Gastrocnemius medialis (tissue), 4 donors: ENCODE measurements around the gene CASZ1. TPM values are rescaled to one million over a fixed set of nuclear protein-coding genes. Genes with fewer than 3 reads are reported as not detected.

Experiments used
- ATAC-seq, 2 donors: fragments of 150-250 bp; one replicate each; pipeline ENCODE4 v1.9.1; 2016
- DNase-seq, 2 donors: peaks; one replicate each; pipeline ENCODE4 v3.0.0-alpha.2; 2019
- H3K27ac ChIP-seq, 4 donors: fragments of 200-600 bp; sonication (generic); 1 replicate in 1 of 4; 2 replicates in 3 of 4; pipeline ENCODE4 v1.5.1; 2016 to 2018; ENCODE audit warnings: mild to moderate bottlenecking in 2 of 4, moderate library complexity in 1 of 4
- H3K27me3 ChIP-seq, 3 donors: fragments of 200-600 bp; sonication (generic) in 2 of 3; 1 replicate in 1 of 3; 2 replicates in 2 of 3; pipeline versions ENCODE4 v1.5.1 to v1.6.0; 2016 to 2019; ENCODE audit warnings: mild to moderate bottlenecking in 1 of 3, moderate library complexity in 1 of 3
- H3K36me3 ChIP-seq, 2 donors: fragments of 200-600 bp; sonication (generic) in 1 of 2; one replicate each; pipeline ENCODE4 v1.5.1; 2017 to 2018
- H3K4me1 ChIP-seq, 2 donors: fragments of 200-600 bp; sonication (generic) in 1 of 2; one replicate each; pipeline ENCODE4 v1.5.1; 2016 to 2017; ENCODE audit warnings: mild to moderate bottlenecking in 2 of 2
- H3K4me3 ChIP-seq, 4 donors: fragments of 200-600 bp; sonication (generic) in 3 of 4; 1 replicate in 1 of 4; 2 replicates in 3 of 4; pipeline ENCODE4 v1.5.1; 2016 to 2019; ENCODE audit warnings: mild to moderate bottlenecking in 2 of 4
- H3K9me3 ChIP-seq, 3 donors: fragments of 200-600 bp; sonication (generic) in 2 of 3; 1 replicate in 1 of 3; 2 replicates in 2 of 3; pipeline ENCODE4 v1.5.1; 2016 to 2019
- POLR2A ChIP-seq, 2 donors: fragments of 450-650 bp; IDR thresholded peaks; one replicate each; pipeline ENCODE4 v1.6.1; 2017; ENCODE audit warnings: antibody characterized with exemption in 2 of 2, mild to moderate bottlenecking in 2 of 2, moderate library complexity in 2 of 2
- in situ Hi-C, 4 donors: fragments of 200-750 bp; cut with MboI; loops; one replicate each; pipeline versions ENCODE4 v1.15.0 to v1.8.0; 2017; ENCODE audit warnings: low sequenced_read_pairs in 4 of 4
- intact Hi-C: fragments of 100-400 bp; cut with DNase I; formaldehyde crosslinking; loops from one replicate; pipeline ENCODE4 v1.15.1; 2023; ENCODE audit warnings: low total_unique reads
- total RNA-seq, 4 donors: library from RNA; depleted of rRNA; stranded (reverse); fragments of >200 nt; gene quantifications; one replicate each; pipeline versions ENCODE4 v1.1.0 to v1.2.3, GENCODE V29; 2016
- TF ChIP-seq, protein P1 (sequence below), 5 experiments: fragments of 450-650 bp in 3 of 5; fragments of 200-600 bp in 2 of 5; sonication (generic) in 2 of 5; IDR thresholded peaks in 4 of 5; conservative IDR thresholded peaks in 1 of 5; 1 replicate in 4 of 5; 2 replicates in 1 of 5; pipeline ENCODE4 v1.5.1; 2016 to 2019; ENCODE audit warnings: antibody characterized with exemption in 5 of 5, mild to moderate bottlenecking in 3 of 5, moderate library complexity in 3 of 5

Gene CASZ1
- total RNA-seq, 4 donors from 2014 or later = 19.1 to 121 (median 80.6) TPM

DNA sequence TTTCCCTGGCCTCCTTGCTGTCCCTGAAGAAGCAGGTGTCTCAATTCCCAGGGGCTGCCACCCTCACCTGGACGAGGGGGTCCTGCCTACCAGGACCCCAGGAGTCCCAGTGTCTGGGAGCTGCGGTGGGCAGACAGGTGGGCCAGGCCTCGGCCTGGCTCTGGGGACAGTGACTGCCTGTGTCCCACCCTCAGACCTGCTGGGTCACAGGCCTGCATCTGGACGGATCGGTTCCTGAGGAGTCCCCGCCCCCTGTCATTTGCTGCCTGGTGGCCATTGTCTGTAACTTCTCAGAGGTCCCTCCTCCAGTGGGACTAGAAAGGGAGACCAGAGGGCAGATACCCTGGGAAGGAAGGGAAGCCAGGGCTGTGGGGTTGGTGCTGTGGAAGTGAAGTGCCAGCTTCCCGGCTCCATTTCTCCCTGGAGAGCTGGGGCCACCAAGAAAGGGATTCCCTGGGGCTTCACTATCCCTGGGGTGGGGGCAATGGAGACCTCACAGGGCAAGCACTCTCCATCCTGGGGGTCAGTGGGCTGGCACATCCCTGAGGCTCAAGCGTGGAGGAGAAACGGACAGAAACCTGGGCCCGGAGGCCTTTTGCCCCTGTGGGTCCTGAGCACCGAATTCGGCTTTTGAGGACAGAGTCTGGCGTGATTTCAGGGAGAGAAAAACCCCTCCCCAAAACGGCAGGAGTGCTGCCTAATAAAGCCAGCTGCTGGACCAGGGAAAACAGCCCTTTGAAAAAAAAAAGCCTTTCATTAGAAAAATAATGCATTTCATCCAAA lies 164.4 kb downstream of the CASZ1 start:
- no peaks in the 10 kb centered on the region for H3K36me3 ChIP-seq
- H3K9me3 ChIP-seq = no peaks in the 10 kb centered on the region
- no peak for DNase-seq
- no peaks in the 10 kb centered on the region for H3K27me3 ChIP-seq
- intact Hi-C loops (no loop called here), in situ Hi-C loops (no loop called here)
- peaks cover 12 to 26% of the 10 kb centered on the region in 2 donors for H3K4me1 ChIP-seq
- no peak for ATAC-seq
- TF ChIP-seq, protein P1, sequence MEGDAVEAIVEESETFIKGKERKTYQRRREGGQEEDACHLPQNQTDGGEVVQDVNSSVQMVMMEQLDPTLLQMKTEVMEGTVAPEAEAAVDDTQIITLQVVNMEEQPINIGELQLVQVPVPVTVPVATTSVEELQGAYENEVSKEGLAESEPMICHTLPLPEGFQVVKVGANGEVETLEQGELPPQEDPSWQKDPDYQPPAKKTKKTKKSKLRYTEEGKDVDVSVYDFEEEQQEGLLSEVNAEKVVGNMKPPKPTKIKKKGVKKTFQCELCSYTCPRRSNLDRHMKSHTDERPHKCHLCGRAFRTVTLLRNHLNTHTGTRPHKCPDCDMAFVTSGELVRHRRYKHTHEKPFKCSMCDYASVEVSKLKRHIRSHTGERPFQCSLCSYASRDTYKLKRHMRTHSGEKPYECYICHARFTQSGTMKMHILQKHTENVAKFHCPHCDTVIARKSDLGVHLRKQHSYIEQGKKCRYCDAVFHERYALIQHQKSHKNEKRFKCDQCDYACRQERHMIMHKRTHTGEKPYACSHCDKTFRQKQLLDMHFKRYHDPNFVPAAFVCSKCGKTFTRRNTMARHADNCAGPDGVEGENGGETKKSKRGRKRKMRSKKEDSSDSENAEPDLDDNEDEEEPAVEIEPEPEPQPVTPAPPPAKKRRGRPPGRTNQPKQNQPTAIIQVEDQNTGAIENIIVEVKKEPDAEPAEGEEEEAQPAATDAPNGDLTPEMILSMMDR (IDR thresholded peaks at IDR 0.05 in 4 of 5, conservative IDR thresholded peaks at IDR 0.05 in 1 of 5) = no peak
- no peak overlapping the region for H3K4me3 ChIP-seq
- peak overlapping the region in 1 of 4 donors; percentile 38 for H3K27ac ChIP-seq

- Histone ChIP-seq H3K36me3 (no peaks in the 10 kb centered on the region), H3K9me3 (no peaks in the 10 kb centered on the region), H3K27me3 (no peaks in the 10 kb centered on the region), H3K27ac (no peak overlapping the region), H3K4me1 (peaks cover 12 to 22% of the 10 kb centered on the region in 2 donors), H3K4me3 (no peak overlapping the region)
- no peak for ATAC-seq
- in situ Hi-C loops = no loop called here
- TF ChIP-seq POLR2A (IDR thresholded peaks at IDR 0.05) = no peak
- TF ChIP-seq, protein P1 (IDR thresholded peaks at IDR 0.05 in 4 of 5, conservative IDR thresholded peaks at IDR 0.05 in 1 of 5) = no peak
- no peak for DNase-seq
- intact Hi-C loops = no loop called here
Observed at GRCh38 chr1:10631121-10631810, 165.2 kb downstream of the CASZ1 start.

DNA sequence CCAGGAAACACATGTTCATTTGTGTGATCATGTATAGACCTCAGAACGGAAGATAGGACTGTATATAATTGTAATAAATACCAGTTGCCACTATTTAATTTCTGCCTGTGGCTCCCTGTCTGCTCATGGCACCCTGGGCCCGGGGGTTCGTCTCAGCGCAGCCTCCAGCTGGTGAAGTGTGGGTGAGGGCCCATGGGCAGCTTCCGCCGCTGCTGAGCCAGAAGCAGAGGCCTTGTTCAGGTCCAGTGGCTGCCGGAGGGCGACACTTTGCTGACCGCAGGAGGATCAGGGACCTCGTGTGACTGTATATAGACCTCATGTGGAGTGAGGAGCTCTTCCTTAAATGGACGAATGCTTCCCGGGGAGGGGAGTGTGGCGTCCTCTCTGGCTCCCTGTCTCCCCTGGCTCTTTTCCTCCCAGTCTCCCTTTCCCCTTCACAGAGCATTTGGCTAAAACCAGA lies 165.8 kb downstream of the CASZ1 start:
- H3K4me1 ChIP-seq = peaks cover 10 to 16% of the 10 kb centered on the region in 2 donors
- intact Hi-C loops = no loop called here
- no peak for ATAC-seq
- no peak overlapping the region for H3K27ac ChIP-seq
- H3K27me3 ChIP-seq = no peaks in the 10 kb centered on the region
- no peaks in the 10 kb centered on the region for H3K9me3 ChIP-seq
- H3K4me3 ChIP-seq = no peak overlapping the region
- TF ChIP-seq POLR2A (IDR thresholded peaks at IDR 0.05) = no peak
- TF ChIP-seq, protein P1 (IDR thresholded peaks at IDR 0.05 in 4 of 5, conservative IDR thresholded peaks at IDR 0.05 in 1 of 5) = no peak
- in situ Hi-C loops = no loop called here
- no peaks in the 10 kb centered on the region for H3K36me3 ChIP-seq
- DNase-seq = no peak

DNA sequence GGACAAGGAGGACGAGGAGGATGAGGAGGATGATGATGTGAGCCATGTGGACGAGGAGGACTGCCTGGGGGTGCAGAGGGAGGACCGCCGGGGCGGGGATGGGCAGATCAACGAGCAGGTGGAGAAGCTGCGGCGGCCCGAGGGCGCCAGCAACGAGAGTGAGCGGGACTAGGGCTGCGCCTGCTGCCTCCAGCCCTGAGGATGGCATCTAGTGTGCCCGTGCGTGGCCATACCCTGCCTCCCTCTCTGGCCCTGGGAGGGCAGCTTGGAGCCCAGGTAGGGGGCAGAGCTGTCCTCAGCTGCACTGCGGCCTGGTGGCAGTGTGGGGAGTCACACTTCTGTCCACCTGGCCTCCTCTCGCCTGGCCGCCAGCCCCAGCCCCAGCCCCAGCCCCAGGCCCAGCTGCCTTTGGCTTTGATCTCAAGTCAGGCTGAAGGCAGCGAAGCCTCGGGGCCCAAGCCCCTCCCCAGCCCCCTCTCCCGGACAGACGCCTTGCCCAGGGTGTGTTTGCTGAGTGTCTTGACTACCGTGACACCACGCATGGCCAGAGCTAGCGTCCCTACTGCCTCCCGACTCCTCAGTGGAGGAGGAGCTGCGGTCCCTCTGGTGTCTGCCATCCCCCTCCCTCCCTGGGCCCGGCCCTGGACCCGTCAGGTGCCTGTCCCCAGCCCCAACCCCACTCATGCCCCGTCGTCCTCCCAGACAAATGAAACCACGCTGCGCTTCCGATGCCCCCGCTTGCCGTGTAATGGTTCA lies 166.5 kb downstream of the CASZ1 start:
- DNase-seq = no peak
- Histone ChIP-seq H3K27me3 (no peaks in the 10 kb centered on the region), H3K9me3 (no peaks in the 10 kb centered on the region), H3K27ac (no peak overlapping the region), H3K4me1 (peaks cover 4 to 9% of the 10 kb centered on the region in 2 donors), H3K36me3 (peaks cover 0 to under 1% of the 10 kb centered on the region in 2 donors), H3K4me3 (no peak overlapping the region)
- in situ Hi-C loops = no loop called here
- intact Hi-C loops = no loop called here
- TF ChIP-seq, protein P1 (IDR thresholded peaks at IDR 0.05 in 4 of 5, conservative IDR thresholded peaks at IDR 0.05 in 1 of 5) = no peak
- no peak for ATAC-seq
